ENCODE results near the gene SPTBN1.

The SPTBN1 gene

GRCh38 chr2:54432251-54433015 is 23.7 kb upstream of the SPTBN1 start:
- in situ Hi-C loops (cut with MboI; ENCODE audit: low sequenced_read_pairs) = no loop called here

- in situ Hi-C loops (cut with MboI; ENCODE audit: low sequenced_read_pairs) = no loop called here
Observed at GRCh38 chr2:54434229-54434628, 21.9 kb upstream of the SPTBN1 start.

- in situ Hi-C loops (cut with MboI; ENCODE audit: low sequenced_read_pairs) = no loop called here
Observed at GRCh38 chr2:54434711-54435110, 21.4 kb upstream of the SPTBN1 start.

GRCh38 chr2:54435325-54436226 is 20.6 kb upstream of the SPTBN1 start:
- in situ Hi-C loops (cut with MboI; ENCODE audit: low sequenced_read_pairs) = no loop called here

GRCh38 chr2:54437588-54437987 is 18.5 kb upstream of the SPTBN1 start:
- in situ Hi-C loops (cut with MboI; ENCODE audit: low sequenced_read_pairs) = no loop called here

- in situ Hi-C loops (cut with MboI; ENCODE audit: low sequenced_read_pairs) = no loop called here
Observed at GRCh38 chr2:54438271-54438670, 17.9 kb upstream of the SPTBN1 start.

GRCh38 chr2:54439582-54439981 is 16.5 kb upstream of the SPTBN1 start:
- in situ Hi-C loops (cut with MboI; ENCODE audit: low sequenced_read_pairs) = no loop called here

GRCh38 chr2:54440050-54440449 is 16.1 kb upstream of the SPTBN1 start:
- in situ Hi-C loops (cut with MboI; ENCODE audit: low sequenced_read_pairs) = no loop called here

GRCh38 chr2:54444503-54444902 is 11.6 kb upstream of the SPTBN1 start:
- in situ Hi-C loops (cut with MboI; ENCODE audit: low sequenced_read_pairs) = no loop called here

GRCh38 chr2:54446122-54446521 is 10.0 kb upstream of the SPTBN1 start:
- in situ Hi-C loops (cut with MboI; ENCODE audit: low sequenced_read_pairs) = no loop called here

- in situ Hi-C loops (cut with MboI; ENCODE audit: low sequenced_read_pairs) = no loop called here
Observed at GRCh38 chr2:54446625-54447024, 9.5 kb upstream of the SPTBN1 start.

- in situ Hi-C loops (cut with MboI; ENCODE audit: low sequenced_read_pairs) = no loop called here
Observed at GRCh38 chr2:54454548-54455130, 1.5 kb upstream of the SPTBN1 start.

- in situ Hi-C loops (cut with MboI; ENCODE audit: low sequenced_read_pairs) = no loop called here
Observed at GRCh38 chr2:54455131-54455562, 980 bp upstream of the SPTBN1 start.

GRCh38 chr2:54456362-54456611 is 160 bp downstream of the SPTBN1 start:
- in situ Hi-C loops (cut with MboI; ENCODE audit: low sequenced_read_pairs) = no loop called here

GRCh38 chr2:54456612-54457322 is 640 bp downstream of the SPTBN1 start:
- in situ Hi-C loops (cut with MboI; ENCODE audit: low sequenced_read_pairs) = no loop called here

- in situ Hi-C loops (cut with MboI; ENCODE audit: low sequenced_read_pairs) = no loop called here
Observed at GRCh38 chr2:54457323-54458023, 1.3 kb downstream of the SPTBN1 start.

- in situ Hi-C loops (cut with MboI; ENCODE audit: low sequenced_read_pairs) = no loop called here
Observed at GRCh38 chr2:54459037-54459441, 2.9 kb downstream of the SPTBN1 start.

GRCh38 chr2:54461261-54461660 is 5.1 kb downstream of the SPTBN1 start:
- in situ Hi-C loops (cut with MboI; ENCODE audit: low sequenced_read_pairs) = no loop called here

GRCh38 chr2:54464341-54464740 is 8.2 kb downstream of the SPTBN1 start:
- in situ Hi-C loops (cut with MboI; ENCODE audit: low sequenced_read_pairs) = no loop called here

- in situ Hi-C loops (cut with MboI; ENCODE audit: low sequenced_read_pairs) = no loop called here
Observed at GRCh38 chr2:54465143-54465542, 9.0 kb downstream of the SPTBN1 start.

GRCh38 chr2:54466870-54467269 is 10.7 kb downstream of the SPTBN1 start:
- in situ Hi-C loops (cut with MboI; ENCODE audit: low sequenced_read_pairs) = no loop called here

Measured in HL-60/S4 treated with retinoic acid at 250 ng/mL for 4 days and 3 days (cell line).